Measurements from ENCODE around the gene KCNG2. TPM values are rescaled to one million over a fixed set of nuclear protein-coding genes. Genes with fewer than 3 reads are reported as not detected.

Gene KCNG2
- total and polyA plus RNA-seq, 2 of the 13 experiments (the other 11 are each of a cell fraction or from before 2014, with no cell fraction given), result not detected

DNA sequence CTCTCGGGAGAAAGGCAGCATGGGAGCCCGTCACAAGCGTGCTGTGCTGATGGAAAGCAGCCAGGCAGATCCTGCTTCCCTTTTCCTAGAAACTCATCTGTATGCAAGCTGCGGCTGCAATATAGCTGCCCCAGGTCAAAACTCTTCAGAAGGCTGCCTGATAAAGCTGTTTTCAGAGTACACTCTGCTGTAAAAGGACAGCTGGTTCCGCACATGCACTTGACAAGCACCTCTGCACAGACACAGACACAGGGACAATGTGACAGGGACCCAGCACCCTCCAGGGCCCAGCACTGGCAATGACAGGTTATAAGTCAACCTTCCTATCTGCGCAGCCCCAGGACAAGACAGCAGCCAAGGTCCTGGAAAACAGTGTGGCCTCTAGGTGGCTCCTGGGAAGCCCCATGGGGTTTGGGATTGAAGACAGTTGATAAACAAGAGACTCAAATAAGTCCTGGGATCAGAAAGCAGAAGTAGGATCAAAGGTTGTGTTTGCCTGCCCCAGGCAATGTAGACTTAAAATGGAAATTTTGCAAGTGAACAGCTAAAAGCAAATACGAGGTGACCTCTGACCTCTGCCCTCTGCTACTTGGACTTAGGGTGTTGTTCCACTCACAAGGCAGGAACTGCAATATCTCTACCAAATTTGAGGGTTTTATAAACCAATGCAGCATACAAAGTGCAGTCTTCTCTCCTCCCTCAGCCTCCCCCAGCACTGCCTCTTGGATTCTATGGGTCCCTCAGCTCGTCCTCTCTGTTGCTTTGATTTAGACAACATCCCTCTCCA lies 136.8 kb downstream of the KCNG2 start (continued):
- peak; percentile 91 for TF ChIP-seq GFI1 (CRISPR knock-in tag; IDR thresholded peaks at IDR 0.05; ENCODE audit: borderline replicate concordance)
- TF ChIP-seq, protein P1, sequence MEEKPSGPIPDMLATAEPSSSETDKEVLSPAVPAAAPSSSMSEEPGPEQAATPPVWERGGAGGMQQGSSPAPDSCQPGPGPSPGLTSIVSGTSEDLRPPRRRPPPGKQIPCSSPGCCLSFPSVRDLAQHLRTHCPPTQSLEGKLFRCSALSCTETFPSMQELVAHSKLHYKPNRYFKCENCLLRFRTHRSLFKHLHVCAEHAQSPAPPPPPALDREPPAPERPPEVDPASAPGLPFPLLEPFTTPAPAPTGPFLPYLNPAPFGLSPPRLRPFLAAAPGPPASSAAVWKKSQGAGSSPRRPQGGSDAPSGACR (CRISPR knock-in tag; IDR thresholded peaks at IDR 0.05), result peak; percentile 75
- TF ChIP-seq, protein P2, sequence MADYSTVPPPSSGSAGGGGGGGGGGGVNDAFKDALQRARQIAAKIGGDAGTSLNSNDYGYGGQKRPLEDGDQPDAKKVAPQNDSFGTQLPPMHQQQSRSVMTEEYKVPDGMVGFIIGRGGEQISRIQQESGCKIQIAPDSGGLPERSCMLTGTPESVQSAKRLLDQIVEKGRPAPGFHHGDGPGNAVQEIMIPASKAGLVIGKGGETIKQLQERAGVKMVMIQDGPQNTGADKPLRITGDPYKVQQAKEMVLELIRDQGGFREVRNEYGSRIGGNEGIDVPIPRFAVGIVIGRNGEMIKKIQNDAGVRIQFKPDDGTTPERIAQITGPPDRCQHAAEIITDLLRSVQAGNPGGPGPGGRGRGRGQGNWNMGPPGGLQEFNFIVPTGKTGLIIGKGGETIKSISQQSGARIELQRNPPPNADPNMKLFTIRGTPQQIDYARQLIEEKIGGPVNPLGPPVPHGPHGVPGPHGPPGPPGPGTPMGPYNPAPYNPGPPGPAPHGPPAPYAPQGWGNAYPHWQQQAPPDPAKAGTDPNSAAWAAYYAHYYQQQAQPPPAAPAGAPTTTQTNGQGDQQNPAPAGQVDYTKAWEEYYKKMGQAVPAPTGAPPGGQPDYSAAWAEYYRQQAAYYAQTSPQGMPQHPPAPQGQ (CRISPR knock-in tag; IDR thresholded peaks at IDR 0.05; ENCODE audit: borderline replicate concordance), result no peak
- no peak for TF ChIP-seq ZNF773 (CRISPR knock-in tag; IDR thresholded peaks at IDR 0.05; ENCODE audit: borderline replicate concordance)
- TF ChIP-seq, protein P3, sequence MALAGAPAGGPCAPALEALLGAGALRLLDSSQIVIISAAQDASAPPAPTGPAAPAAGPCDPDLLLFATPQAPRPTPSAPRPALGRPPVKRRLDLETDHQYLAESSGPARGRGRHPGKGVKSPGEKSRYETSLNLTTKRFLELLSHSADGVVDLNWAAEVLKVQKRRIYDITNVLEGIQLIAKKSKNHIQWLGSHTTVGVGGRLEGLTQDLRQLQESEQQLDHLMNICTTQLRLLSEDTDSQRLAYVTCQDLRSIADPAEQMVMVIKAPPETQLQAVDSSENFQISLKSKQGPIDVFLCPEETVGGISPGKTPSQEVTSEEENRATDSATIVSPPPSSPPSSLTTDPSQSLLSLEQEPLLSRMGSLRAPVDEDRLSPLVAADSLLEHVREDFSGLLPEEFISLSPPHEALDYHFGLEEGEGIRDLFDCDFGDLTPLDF (CRISPR knock-in tag; IDR thresholded peaks at IDR 0.05), result no peak
- TF ChIP-seq ZNF121 (CRISPR knock-in tag; IDR thresholded peaks at IDR 0.05), result peak; percentile 51; the same call in 1 of the 2 replicates
- peak; percentile 38; the same call in 1 of the 2 replicates for TF ChIP-seq PHF20 (CRISPR knock-in tag; IDR thresholded peaks at IDR 0.05)
- TF ChIP-seq NAIF1 (CRISPR knock-in tag; IDR thresholded peaks at IDR 0.05; ENCODE audit: borderline replicate concordance), result no peak
- TF ChIP-seq RORA (CRISPR knock-in tag; IDR thresholded peaks at IDR 0.05), result 0 out of 2 replicates have a peak, but pooled peaks have one; percentile 55
- TF ChIP-seq, protein P4, sequence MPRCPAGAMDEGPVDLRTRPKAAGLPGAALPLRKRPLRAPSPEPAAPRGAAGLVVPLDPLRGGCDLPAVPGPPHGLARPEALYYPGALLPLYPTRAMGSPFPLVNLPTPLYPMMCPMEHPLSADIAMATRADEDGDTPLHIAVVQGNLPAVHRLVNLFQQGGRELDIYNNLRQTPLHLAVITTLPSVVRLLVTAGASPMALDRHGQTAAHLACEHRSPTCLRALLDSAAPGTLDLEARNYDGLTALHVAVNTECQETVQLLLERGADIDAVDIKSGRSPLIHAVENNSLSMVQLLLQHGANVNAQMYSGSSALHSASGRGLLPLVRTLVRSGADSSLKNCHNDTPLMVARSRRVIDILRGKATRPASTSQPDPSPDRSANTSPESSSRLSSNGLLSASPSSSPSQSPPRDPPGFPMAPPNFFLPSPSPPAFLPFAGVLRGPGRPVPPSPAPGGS (CRISPR knock-in tag; IDR thresholded peaks at IDR 0.05), result peak; percentile 73; the same call in 1 of the 2 replicates
- TF ChIP-seq KDM2A (CRISPR knock-in tag; IDR thresholded peaks at IDR 0.05; ENCODE audit: borderline replicate concordance, low read depth), result peak; percentile 71; the same call in 1 of the 2 replicates
- no peak for TF ChIP-seq POLR2AphosphoS2 (IDR thresholded peaks at IDR 0.05; ENCODE audit: low read depth, low read length)
- no peak for TF ChIP-seq EHMT2 (IDR thresholded peaks at IDR 0.05; ENCODE audit: borderline replicate concordance, low read depth, low read length)
- TF ChIP-seq, protein P5, sequence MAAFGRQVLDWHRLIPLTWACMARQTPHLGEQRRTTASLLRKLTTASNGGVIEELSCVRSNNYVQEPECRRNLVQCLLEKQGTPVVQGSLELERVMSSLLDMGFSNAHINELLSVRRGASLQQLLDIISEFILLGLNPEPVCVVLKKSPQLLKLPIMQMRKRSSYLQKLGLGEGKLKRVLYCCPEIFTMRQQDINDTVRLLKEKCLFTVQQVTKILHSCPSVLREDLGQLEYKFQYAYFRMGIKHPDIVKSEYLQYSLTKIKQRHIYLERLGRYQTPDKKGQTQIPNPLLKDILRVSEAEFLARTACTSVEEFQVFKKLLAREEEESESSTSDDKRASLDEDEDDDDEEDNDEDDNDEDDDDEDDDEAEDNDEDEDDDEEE (CRISPR knock-in tag; IDR thresholded peaks at IDR 0.05), result no peak
- TF ChIP-seq, protein P6, sequence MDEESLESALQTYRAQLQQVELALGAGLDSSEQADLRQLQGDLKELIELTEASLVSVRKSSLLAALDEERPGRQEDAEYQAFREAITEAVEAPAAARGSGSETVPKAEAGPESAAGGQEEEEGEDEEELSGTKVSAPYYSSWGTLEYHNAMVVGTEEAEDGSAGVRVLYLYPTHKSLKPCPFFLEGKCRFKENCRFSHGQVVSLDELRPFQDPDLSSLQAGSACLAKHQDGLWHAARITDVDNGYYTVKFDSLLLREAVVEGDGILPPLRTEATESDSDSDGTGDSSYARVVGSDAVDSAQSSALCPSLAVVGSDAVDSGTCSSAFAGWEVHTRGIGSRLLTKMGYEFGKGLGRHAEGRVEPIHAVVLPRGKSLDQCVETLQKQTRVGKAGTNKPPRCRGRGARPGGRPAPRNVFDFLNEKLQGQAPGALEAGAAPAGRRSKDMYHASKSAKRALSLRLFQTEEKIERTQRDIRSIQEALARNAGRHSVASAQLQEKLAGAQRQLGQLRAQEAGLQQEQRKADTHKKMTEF (CRISPR knock-in tag; IDR thresholded peaks at IDR 0.05), result peak; percentile 95
- TF ChIP-seq ARHGAP35 (CRISPR knock-in tag; IDR thresholded peaks at IDR 0.05; ENCODE audit: borderline replicate concordance), result peak; percentile 60; the same call in 1 of the 2 replicates
- TF ChIP-seq, protein P7, sequence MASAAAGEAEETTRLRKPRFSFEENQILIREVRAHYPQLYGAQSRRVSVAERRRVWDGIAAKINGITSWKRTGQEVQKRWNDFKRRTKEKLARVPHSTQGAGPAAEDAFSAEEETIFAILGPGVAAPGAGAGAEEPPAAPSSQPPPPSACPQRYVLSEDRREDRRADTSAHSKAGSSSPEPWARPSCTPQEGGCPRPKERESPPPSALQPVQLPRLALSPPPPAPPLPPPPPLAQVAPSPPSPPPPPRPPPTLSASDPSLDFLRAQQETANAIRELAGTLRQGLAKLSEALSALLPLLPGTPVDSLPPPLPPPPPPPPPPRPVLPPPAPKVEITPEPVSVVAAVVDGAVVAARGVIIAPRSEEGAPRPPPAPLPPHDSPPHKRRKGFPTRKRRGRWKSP (CRISPR knock-in tag; IDR thresholded peaks at IDR 0.05), result peak; percentile 44; the same call in 1 of the 2 replicates
- TF ChIP-seq TCF12 (IDR thresholded peaks at IDR 0.05), result no peak
- peak; percentile 93; the same call in 1 of the 2 replicates for TF ChIP-seq TCF12 (CRISPR knock-in tag; IDR thresholded peaks at IDR 0.05)

Data from HepG2 (cell line).